Gastrocnemius medialis (tissue), 4 donors: ENCODE measurements around the gene RAD18.

ENCODE experiments used
- CTCF ChIP-seq, 5 experiments: fragments of 450-650 bp in 3 of 5; fragments of 200-600 bp in 2 of 5; sonication (generic) in 2 of 5; IDR thresholded peaks in 4 of 5; conservative IDR thresholded peaks in 1 of 5; 1 replicate in 4 of 5; 2 replicates in 1 of 5; pipeline ENCODE4 v1.5.1; 2016 to 2019; ENCODE audit warnings: antibody characterized with exemption in 5 of 5, mild to moderate bottlenecking in 3 of 5, moderate library complexity in 3 of 5
- POLR2A ChIP-seq, 2 donors: fragments of 450-650 bp; IDR thresholded peaks; one replicate each; pipeline ENCODE4 v1.6.1; 2017; ENCODE audit warnings: antibody characterized with exemption in 2 of 2, mild to moderate bottlenecking in 2 of 2, moderate library complexity in 2 of 2

GRCh38 chr3:8966150-8966819 is 3.0 kb upstream of the RAD18 start:
- no peak for TF ChIP-seq POLR2A (IDR thresholded peaks at IDR 0.05)
- no peak for TF ChIP-seq CTCF (IDR thresholded peaks at IDR 0.05 in 4 of 5, conservative IDR thresholded peaks at IDR 0.05 in 1 of 5)
